HEK293 (cell line): Measurements from ENCODE around the gene ASCL3.

ENCODE experiments used
- BCL11A ChIP-seq: fragments of 450-650 bp; formaldehyde crosslinking; IDR thresholded peaks from 2 replicates; pipeline ENCODE4 v1.5.1; 2016; ENCODE audit warnings: low read depth, missing biosample characterization, missing genetic modification characterization
- HOXD13 ChIP-seq: sonication (generic); formaldehyde crosslinking; IDR thresholded peaks from 2 replicates; pipeline ENCODE4 v1.8.0; 2022; ENCODE audit warnings: missing genetic modification reagents, borderline replicate concordance
- KLF9 ChIP-seq: fragments of 450-650 bp; formaldehyde crosslinking; IDR thresholded peaks from 2 replicates; pipeline ENCODE4 v1.5.1; 2016; ENCODE audit warnings: missing biosample characterization, missing genetic modification characterization, low read depth
- MYNN ChIP-seq: fragments of 450-650 bp; formaldehyde crosslinking; IDR thresholded peaks from 2 replicates; pipeline ENCODE4 v1.5.1; 2016; ENCODE audit warnings: missing biosample characterization, missing genetic modification characterization, borderline replicate concordance
- SCRT1 ChIP-seq: fragments of 450-650 bp; formaldehyde crosslinking; IDR thresholded peaks from 2 replicates; pipeline ENCODE4 v1.5.1; 2016; ENCODE audit warnings: missing biosample characterization, missing genetic modification characterization, borderline replicate concordance
- SP3 ChIP-seq: fragments of 450-650 bp; formaldehyde crosslinking; IDR thresholded peaks from 2 replicates; pipeline ENCODE4 v1.5.1; 2016; ENCODE audit warnings: missing biosample characterization, missing genetic modification characterization
- ZBTB17 ChIP-seq: fragments of 450-650 bp; formaldehyde crosslinking; IDR thresholded peaks from 2 replicates; pipeline ENCODE4 v1.5.1; 2016; ENCODE audit warnings: missing biosample characterization, missing genetic modification characterization
- ZBTB48 ChIP-seq: fragments of 450-650 bp; formaldehyde crosslinking; IDR thresholded peaks from 2 replicates; pipeline ENCODE4 v1.5.1; 2016; ENCODE audit warnings: missing biosample characterization, missing genetic modification characterization
- ZNF112 ChIP-seq: fragments of 450-650 bp; formaldehyde crosslinking; IDR thresholded peaks from 2 replicates; pipeline ENCODE4 v1.5.0; 2017; ENCODE audit warnings: missing biosample characterization, missing genetic modification characterization
- ZNF121 ChIP-seq: fragments of 450-650 bp; formaldehyde crosslinking; IDR thresholded peaks from 2 replicates; pipeline ENCODE4 v1.5.1; 2016; ENCODE audit warnings: missing biosample characterization, missing genetic modification characterization
- ZNF138 ChIP-seq: fragments of 450-650 bp; formaldehyde crosslinking; IDR thresholded peaks from 2 replicates; pipeline ENCODE4 v1.5.1; 2016; ENCODE audit warnings: missing biosample characterization, missing genetic modification characterization, borderline replicate concordance
- ZNF202 ChIP-seq: fragments of 450-650 bp; formaldehyde crosslinking; IDR thresholded peaks from 2 replicates; pipeline ENCODE4 v1.5.1; 2016; ENCODE audit warnings: missing biosample characterization, missing genetic modification characterization, borderline replicate concordance
- ZNF214 ChIP-seq: fragments of 450-650 bp; formaldehyde crosslinking; IDR thresholded peaks from 2 replicates; pipeline ENCODE4 v1.5.1; 2017; ENCODE audit warnings: missing biosample characterization, mild to moderate bottlenecking, missing genetic modification characterization, borderline replicate concordance
- ZNF24 ChIP-seq: fragments of 450-650 bp; formaldehyde crosslinking; IDR thresholded peaks from 2 replicates; pipeline ENCODE4 v1.5.1; 2016; ENCODE audit warnings: missing biosample characterization, missing genetic modification characterization
- ZNF350 ChIP-seq: fragments of 450-650 bp; formaldehyde crosslinking; IDR thresholded peaks from 2 replicates; pipeline ENCODE4 v1.5.0; 2017; ENCODE audit warnings: missing biosample characterization, mild to moderate bottlenecking, missing genetic modification characterization
- ZNF473 ChIP-seq: fragments of 450-650 bp; formaldehyde crosslinking; IDR thresholded peaks from 2 replicates; pipeline ENCODE4 v1.5.1; 2017; ENCODE audit warnings: missing biosample characterization, missing genetic modification characterization
- ZNF510 ChIP-seq: fragments of 450-650 bp; formaldehyde crosslinking; IDR thresholded peaks from 2 replicates; pipeline ENCODE4 v1.5.1; 2018; ENCODE audit warnings: mild to moderate bottlenecking, missing genetic modification characterization, missing biosample characterization; ENCODE audit not compliant: insufficient replicate concordance
- ZNF544 ChIP-seq: fragments of 450-650 bp; formaldehyde crosslinking; IDR thresholded peaks from 2 replicates; pipeline ENCODE4 v1.5.0; 2017; ENCODE audit warnings: missing biosample characterization, missing genetic modification characterization
- ZNF549 ChIP-seq: fragments of 450-650 bp; IDR thresholded peaks from 2 replicates; pipeline ENCODE4 v1.5.1; 2018; ENCODE audit warnings: missing biosample characterization, missing genetic modification characterization, mild to moderate bottlenecking, inconsistent platforms, moderate library complexity
- ZNF561 ChIP-seq: fragments of 450-650 bp; IDR thresholded peaks from 2 replicates; pipeline ENCODE4 v1.5.1; 2018; ENCODE audit warnings: missing biosample characterization, missing genetic modification characterization, borderline replicate concordance
- ZNF623 ChIP-seq: fragments of 450-650 bp; formaldehyde crosslinking; IDR thresholded peaks from 2 replicates; pipeline ENCODE4 v1.5.1; 2016; ENCODE audit warnings: missing biosample characterization, missing genetic modification characterization
- ZNF624 ChIP-seq: fragments of 450-650 bp; formaldehyde crosslinking; IDR thresholded peaks from 2 replicates; pipeline ENCODE4 v1.5.1; 2017; ENCODE audit warnings: missing biosample characterization, missing genetic modification characterization
- ZNF747 ChIP-seq: fragments of 450-650 bp; formaldehyde crosslinking; IDR thresholded peaks from 2 replicates; pipeline ENCODE4 v1.5.1; 2016; ENCODE audit warnings: missing biosample characterization, missing genetic modification characterization
- ZNF837 ChIP-seq: fragments of 450-650 bp; formaldehyde crosslinking; IDR thresholded peaks from 2 replicates; pipeline ENCODE4 v1.5.1; 2016; ENCODE audit warnings: missing biosample characterization, missing genetic modification characterization
- ZNF843 ChIP-seq: fragments of 450-650 bp; formaldehyde crosslinking; IDR thresholded peaks from 2 replicates; pipeline ENCODE4 v1.5.1; 2016; ENCODE audit warnings: missing biosample characterization, missing genetic modification characterization
- TF ChIP-seq, protein P1 (sequence below): fragments of 450-650 bp; formaldehyde crosslinking; IDR thresholded peaks from 2 replicates; pipeline ENCODE4 v1.5.1; 2016; ENCODE audit warnings: missing biosample characterization, missing genetic modification characterization
- TF ChIP-seq, protein P2 (sequence below): fragments of 450-650 bp; formaldehyde crosslinking; conservative IDR thresholded peaks from 2 replicates; pipeline ENCODE4 v1.5.1; 2016; ENCODE audit warnings: low read depth, missing biosample characterization, missing genetic modification characterization
- TF ChIP-seq, protein P3 (sequence below): fragments of 450-650 bp; formaldehyde crosslinking; IDR thresholded peaks from 2 replicates; pipeline ENCODE4 v1.5.1; 2016; ENCODE audit warnings: missing biosample characterization, missing genetic modification characterization
- TF ChIP-seq, protein P4 (sequence below): fragments of 450-650 bp; formaldehyde crosslinking; IDR thresholded peaks from 2 replicates; pipeline ENCODE4 v1.5.1; 2016; ENCODE audit warnings: missing biosample characterization, missing genetic modification characterization
- TF ChIP-seq, protein P5 (sequence below): fragments of 450-650 bp; formaldehyde crosslinking; IDR thresholded peaks from 2 replicates; pipeline ENCODE4 v1.5.1; 2016; ENCODE audit warnings: missing biosample characterization, missing genetic modification characterization

Gene ASCL3

DNA sequence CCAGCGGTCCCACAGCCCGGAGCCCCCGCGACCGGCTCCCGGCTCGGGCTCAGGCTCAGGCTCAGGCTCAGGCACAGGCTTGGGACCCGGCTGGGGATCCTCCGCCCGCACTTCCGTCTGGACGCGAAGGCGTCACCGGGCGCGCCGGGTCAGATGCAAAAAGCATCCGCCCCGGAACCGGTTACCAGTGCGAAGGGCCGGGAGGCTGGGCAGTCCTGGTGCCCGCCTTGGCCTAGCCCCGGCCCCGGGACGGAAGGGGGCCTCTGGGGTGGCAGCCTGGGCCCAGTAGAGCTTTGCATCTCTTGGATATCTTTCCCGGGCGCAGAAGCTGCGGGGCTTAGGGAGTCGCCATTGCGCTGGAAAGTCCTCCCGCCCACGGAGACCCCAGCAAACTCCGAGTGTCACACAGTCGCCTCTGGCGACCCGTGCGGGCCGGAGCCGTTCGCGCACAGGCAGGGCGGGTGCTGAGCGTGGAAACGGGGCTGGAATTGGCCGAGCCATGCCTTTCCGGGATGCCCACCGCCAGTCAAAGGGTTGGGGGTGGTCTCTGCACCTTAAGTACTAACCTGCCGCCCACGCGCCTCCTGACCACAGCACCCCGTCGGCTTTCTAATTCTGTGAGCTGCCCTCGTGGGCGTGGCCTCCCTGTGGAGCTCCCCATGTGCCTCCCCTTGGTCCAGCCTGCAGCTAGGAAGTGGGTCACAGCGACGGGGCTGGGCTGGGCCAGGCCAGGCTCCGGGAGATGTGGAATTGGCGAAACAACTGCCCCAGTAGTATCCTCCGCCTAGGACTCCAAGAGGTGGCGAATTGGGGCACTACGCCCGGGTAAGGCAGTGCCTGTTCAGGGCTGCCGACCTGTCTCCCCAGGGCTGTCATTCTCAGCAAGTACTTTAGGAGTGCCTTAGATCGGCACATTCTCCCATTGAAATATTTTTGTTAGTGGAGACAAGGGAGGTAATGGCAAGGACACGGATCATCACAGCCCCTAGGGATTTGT lies 21.8 kb upstream of the ASCL3 start, which contains the start of gene TMEM9B (continued):
- TF ChIP-seq, protein P1, sequence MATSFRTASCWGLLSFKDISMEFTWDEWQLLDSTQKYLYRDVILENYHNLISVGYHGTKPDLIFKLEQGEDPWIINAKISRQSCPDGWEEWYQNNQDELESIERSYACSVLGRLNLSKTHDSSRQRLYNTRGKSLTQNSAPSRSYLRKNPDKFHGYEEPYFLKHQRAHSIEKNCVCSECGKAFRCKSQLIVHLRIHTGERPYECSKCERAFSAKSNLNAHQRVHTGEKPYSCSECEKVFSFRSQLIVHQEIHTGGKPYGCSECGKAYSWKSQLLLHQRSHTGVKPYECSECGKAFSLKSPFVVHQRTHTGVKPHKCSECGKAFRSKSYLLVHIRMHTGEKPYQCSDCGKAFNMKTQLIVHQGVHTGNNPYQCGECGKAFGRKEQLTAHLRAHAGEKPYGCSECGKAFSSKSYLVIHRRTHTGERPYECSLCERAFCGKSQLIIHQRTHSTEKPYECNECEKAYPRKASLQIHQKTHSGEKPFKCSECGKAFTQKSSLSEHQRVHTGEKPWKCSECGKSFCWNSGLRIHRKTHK = no peak
- TF ChIP-seq MYNN (tag by site-specific recombination) (no peak), ZNF549 (tag by site-specific recombination) (no peak), ZNF112 (tag by site-specific recombination) (no peak), BCL11A (tag by site-specific recombination) (peak; percentile 60), ZNF843 (tag by site-specific recombination) (peak; percentile 32; the same call in 1 of the 2 replicates), ZNF510 (no peak), ZNF561 (tag by site-specific recombination) (no peak; the same call in 1 of the 2 replicates), ZNF350 (tag by site-specific recombination) (no peak), ZNF202 (tag by site-specific recombination) (no peak), ZNF623 (tag by site-specific recombination) (0 out of 2 replicates have a peak, but pooled peaks have one; percentile 7), ZNF624 (tag by site-specific recombination) (no peak), ZNF747 (tag by site-specific recombination) (no peak), ZNF214 (no peak), SP3 (tag by site-specific recombination) (peak; percentile 82), ZNF837 (no peak), ZNF121 (tag by site-specific recombination) (peak; percentile 85; the same call in 1 of the 2 replicates), HOXD13 (CRISPR knock-in tag) (no peak), ZNF544 (tag by site-specific recombination) (no peak), SCRT1 (tag by site-specific recombination) (no peak), ZNF24 (tag by site-specific recombination) (peak; percentile 71; the same call in 1 of the 2 replicates), KLF9 (tag by site-specific recombination) (peak; percentile 80), ZNF138 (no peak), ZBTB48 (tag by site-specific recombination) (peak; percentile 12; the same call in 1 of the 2 replicates), ZNF473 (tag by site-specific recombination) (no peak), ZBTB17 (tag by site-specific recombination) (peak; percentile 82)
- TF ChIP-seq, protein P2, sequence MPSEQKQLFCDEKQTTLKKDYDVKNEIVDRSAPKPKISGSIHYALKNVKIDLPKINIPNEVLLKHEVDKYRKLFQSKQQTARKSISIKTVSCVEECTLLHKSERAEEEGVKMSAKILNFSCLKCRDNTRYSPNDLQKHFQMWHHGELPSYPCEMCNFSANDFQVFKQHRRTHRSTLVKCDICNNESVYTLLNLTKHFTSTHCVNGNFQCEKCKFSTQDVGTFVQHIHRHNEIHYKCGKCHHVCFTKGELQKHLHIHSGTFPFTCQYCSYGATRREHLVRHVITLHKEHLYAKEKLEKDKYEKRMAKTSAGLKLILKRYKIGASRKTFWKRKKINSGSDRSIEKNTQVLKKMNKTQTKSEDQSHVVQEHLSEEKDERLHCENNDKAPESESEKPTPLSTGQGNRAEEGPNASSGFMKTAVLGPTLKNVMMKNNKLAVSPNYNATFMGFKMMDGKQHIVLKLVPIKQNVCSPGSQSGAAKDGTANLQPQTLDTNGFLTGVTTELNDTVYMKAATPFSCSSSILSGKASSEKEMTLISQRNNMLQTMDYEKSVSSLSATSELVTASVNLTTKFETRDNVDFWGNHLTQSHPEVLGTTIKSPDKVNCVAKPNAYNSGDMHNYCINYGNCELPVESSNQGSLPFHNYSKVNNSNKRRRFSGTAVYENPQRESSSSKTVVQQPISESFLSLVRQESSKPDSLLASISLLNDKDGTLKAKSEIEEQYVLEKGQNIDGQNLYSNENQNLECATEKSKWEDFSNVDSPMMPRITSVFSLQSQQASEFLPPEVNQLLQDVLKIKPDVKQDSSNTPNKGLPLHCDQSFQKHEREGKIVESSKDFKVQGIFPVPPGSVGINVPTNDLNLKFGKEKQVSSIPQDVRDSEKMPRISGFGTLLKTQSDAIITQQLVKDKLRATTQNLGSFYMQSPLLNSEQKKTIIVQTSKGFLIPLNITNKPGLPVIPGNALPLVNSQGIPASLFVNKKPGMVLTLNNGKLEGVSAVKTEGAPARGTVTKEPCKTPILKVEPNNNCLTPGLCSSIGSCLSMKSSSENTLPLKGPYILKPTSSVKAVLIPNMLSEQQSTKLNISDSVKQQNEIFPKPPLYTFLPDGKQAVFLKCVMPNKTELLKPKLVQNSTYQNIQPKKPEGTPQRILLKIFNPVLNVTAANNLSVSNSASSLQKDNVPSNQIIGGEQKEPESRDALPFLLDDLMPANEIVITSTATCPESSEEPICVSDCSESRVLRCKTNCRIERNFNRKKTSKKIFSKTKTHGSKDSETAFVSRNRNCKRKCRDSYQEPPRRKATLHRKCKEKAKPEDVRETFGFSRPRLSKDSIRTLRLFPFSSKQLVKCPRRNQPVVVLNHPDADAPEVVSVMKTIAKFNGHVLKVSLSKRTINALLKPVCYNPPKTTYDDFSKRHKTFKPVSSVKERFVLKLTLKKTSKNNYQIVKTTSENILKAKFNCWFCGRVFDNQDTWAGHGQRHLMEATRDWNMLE (tag by site-specific recombination) = peak; percentile 75
- TF ChIP-seq, protein P3, sequence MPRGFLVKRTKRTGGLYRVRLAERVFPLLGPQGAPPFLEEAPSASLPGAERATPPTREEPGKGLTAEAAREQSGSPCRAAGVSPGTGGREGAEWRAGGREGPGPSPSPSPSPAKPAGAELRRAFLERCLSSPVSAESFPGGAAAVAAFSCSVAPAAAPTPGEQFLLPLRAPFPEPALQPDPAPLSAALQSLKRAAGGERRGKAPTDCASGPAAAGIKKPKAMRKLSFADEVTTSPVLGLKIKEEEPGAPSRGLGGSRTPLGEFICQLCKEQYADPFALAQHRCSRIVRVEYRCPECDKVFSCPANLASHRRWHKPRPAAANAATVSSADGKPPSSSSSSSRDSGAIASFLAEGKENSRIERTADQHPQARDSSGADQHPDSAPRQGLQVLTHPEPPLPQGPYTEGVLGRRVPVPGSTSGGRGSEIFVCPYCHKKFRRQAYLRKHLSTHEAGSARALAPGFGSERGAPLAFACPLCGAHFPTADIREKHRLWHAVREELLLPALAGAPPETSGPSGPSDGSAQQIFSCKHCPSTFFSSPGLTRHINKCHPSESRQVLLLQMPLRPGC (tag by site-specific recombination) = no peak
- TF ChIP-seq, protein P4, sequence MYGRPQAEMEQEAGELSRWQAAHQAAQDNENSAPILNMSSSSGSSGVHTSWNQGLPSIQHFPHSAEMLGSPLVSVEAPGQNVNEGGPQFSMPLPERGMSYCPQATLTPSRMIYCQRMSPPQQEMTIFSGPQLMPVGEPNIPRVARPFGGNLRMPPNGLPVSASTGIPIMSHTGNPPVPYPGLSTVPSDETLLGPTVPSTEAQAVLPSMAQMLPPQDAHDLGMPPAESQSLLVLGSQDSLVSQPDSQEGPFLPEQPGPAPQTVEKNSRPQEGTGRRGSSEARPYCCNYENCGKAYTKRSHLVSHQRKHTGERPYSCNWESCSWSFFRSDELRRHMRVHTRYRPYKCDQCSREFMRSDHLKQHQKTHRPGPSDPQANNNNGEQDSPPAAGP (tag by site-specific recombination) = no peak
- TF ChIP-seq, protein P5, sequence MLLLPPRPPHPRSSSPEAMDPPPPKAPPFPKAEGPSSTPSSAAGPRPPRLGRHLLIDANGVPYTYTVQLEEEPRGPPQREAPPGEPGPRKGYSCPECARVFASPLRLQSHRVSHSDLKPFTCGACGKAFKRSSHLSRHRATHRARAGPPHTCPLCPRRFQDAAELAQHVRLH (tag by site-specific recombination) = peak; percentile 89
